Measurements from ENCODE around the gene ITGAD. TPM values are rescaled to one million over a fixed set of nuclear protein-coding genes. Genes with fewer than 3 reads are reported as not detected.

ITGAD gene
- polyA plus RNA-seq, 1 of the 3 experiments (the other 2 are of a cell fraction): not detected

DNA sequence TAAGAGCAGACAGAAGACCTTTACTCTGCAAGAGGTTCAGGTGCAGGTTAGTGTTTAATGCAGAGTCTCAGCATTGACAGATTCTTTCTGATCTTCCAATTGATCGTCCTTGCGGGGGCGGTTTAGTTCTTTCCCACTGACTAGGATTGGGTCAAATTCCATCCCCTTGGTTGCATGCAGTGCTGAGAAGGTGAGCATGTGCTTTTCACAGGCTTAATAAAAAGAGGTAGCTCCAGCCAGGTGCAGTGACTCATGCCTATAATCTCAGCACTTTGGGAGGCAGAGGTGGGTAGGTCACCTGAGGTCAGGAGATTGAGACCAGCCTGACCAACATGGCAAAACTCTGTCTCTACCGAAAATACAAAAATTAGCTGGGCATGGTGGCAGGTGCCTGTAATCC is 7.5 kb upstream of the ITGAD start (continued):
- TF ChIP-seq GABPA (IDR thresholded peaks at IDR 0.05; ENCODE audit: low read depth): no peak
- TF ChIP-seq ELF1 (IDR thresholded peaks at IDR 0.05): no peak
- TF ChIP-seq, protein P1, sequence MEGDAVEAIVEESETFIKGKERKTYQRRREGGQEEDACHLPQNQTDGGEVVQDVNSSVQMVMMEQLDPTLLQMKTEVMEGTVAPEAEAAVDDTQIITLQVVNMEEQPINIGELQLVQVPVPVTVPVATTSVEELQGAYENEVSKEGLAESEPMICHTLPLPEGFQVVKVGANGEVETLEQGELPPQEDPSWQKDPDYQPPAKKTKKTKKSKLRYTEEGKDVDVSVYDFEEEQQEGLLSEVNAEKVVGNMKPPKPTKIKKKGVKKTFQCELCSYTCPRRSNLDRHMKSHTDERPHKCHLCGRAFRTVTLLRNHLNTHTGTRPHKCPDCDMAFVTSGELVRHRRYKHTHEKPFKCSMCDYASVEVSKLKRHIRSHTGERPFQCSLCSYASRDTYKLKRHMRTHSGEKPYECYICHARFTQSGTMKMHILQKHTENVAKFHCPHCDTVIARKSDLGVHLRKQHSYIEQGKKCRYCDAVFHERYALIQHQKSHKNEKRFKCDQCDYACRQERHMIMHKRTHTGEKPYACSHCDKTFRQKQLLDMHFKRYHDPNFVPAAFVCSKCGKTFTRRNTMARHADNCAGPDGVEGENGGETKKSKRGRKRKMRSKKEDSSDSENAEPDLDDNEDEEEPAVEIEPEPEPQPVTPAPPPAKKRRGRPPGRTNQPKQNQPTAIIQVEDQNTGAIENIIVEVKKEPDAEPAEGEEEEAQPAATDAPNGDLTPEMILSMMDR (IDR thresholded peaks at IDR 0.05): no peak
- TF ChIP-seq SIN3A (IDR thresholded peaks at IDR 0.05; ENCODE audit: borderline replicate concordance, low read depth, low read length): no peak
- no peak for TF ChIP-seq EP300 (IDR thresholded peaks at IDR 0.05; ENCODE audit: borderline replicate concordance in 1 of 2, low read depth in 1 of 2, low read length in 1 of 2)
- TF ChIP-seq GATA2 (CRISPR knock-in tag; IDR thresholded peaks at IDR 0.05): no peak
- TF ChIP-seq FOSL2 (IDR thresholded peaks at IDR 0.05; ENCODE audit: borderline replicate concordance, low read depth): no peak

DNA sequence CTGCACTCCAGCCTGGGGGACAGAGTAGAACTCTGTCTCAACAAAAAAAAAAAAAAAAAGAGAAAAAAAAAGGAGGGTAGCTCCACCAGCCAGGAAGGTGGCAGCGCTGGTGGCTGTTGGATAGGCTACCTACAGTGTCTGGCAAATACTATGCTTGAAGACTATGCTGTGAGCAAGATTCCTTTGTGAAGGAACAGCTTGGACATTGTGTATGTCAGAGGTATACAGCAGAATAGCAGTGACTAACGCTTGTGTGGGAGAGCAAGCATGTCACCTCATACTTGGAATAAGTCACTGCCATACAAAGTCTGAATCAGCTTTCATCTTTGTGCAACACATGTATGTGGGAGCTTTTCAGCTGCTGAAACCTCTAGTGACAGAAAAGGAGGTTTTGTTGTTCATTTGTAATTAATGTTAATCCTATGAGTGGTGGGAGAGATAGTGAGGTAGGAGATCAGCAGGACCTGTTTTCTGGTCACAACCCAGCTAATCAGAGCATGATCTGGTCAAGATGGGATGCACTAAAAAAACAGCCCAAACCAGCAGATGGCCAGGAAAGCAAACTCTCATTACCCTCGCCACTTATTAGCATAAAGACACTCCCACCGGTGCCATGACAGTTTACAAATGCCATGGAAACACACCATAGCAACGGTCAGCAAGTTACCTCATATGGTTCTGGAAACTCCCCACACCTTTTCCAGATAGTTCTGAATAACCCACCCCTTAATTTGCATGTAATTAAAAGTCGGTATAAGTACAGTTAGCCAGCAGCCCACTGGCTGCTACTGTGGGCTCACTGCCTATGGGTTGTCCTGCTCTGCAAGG is 6.8 kb upstream of the ITGAD start:
- no peak overlapping the region for H3K9ac ChIP-seq
- POLR2A ChIA-PET: no interaction called here
- no peaks in the 10 kb centered on the region for H3K9me3 ChIP-seq
- no peaks in the 10 kb centered on the region for H3K4me1 ChIP-seq (ENCODE audit: control insufficient read depth in 1 of 2, insufficient read depth in 2 of 2, low read depth in 1 of 2, low read length in 1 of 2)
- 1% methylated on average over 6 of the region's 6 CpGs for WGBS (ENCODE audit: low lambda C conversion rate)
- H4K20me1 ChIP-seq (ENCODE audit: insufficient read depth): no peaks in the 10 kb centered on the region
- H3K36me3 ChIP-seq (replicated peaks in 1 of 2; ENCODE audit: control insufficient read depth in 1 of 2, insufficient read depth in 2 of 2, low read length in 1 of 2): no peaks in the 10 kb centered on the region
- H3F3A ChIP-seq (replicated peaks; ENCODE audit: insufficient read depth): peaks cover 7% of the 10 kb centered on the region
- H3K79me2 ChIP-seq (ENCODE audit: insufficient read depth): no peaks in the 10 kb centered on the region
- CTCF ChIA-PET: no interaction called here
- H3K9me2 ChIP-seq: no peaks in the 10 kb centered on the region
- no peak overlapping the region for H3K4me3 ChIP-seq (ENCODE audit: low read depth in 2 of 2, low read length in 1 of 2)
- no peak for DNase-seq
- H3K27me3 ChIP-seq (ENCODE audit: insufficient read depth): peaks cover 75% of the 10 kb centered on the region
- no peak overlapping the region for H3K27ac ChIP-seq (ENCODE audit: low read depth in 2 of 2, low read length in 1 of 2)
- H2AFZ ChIP-seq (ENCODE audit: low read depth): no peak overlapping the region
- H3K4me2 ChIP-seq: peak overlapping the region; percentile 13; the same call in 1 of the 2 replicates
- TF ChIP-seq YY1 (IDR thresholded peaks at IDR 0.05; ENCODE audit: low read depth) (no peak), CHD2 (IDR thresholded peaks at IDR 0.05; ENCODE audit: low read length, partially characterized antibody) (no peak), TEAD4 (IDR thresholded peaks at IDR 0.05; ENCODE audit: borderline replicate concordance, insufficient read depth) (no peak), NRF1 (IDR thresholded peaks at IDR 0.05; ENCODE audit: low read depth, low read length) (no peak), SMC3 (IDR thresholded peaks at IDR 0.05; ENCODE audit: low read depth, low read length) (no peak), EP300 (IDR thresholded peaks at IDR 0.05; ENCODE audit: borderline replicate concordance in 1 of 2, low read depth in 1 of 2, low read length in 1 of 2) (no peak), RFX5 (IDR thresholded peaks at IDR 0.05; ENCODE audit: low read length) (no peak), GABPA (IDR thresholded peaks at IDR 0.05; ENCODE audit: low read depth) (no peak), TCF12 (IDR thresholded peaks at IDR 0.05) (no peak), TAF1 (IDR thresholded peaks at IDR 0.05; ENCODE audit: borderline replicate concordance, low read depth, low read length) (no peak)
- TF ChIP-seq, protein P2, sequence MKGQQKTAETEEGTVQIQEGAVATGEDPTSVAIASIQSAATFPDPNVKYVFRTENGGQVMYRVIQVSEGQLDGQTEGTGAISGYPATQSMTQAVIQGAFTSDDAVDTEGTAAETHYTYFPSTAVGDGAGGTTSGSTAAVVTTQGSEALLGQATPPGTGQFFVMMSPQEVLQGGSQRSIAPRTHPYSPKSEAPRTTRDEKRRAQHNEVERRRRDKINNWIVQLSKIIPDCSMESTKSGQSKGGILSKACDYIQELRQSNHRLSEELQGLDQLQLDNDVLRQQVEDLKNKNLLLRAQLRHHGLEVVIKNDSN (IDR thresholded peaks at IDR 0.05; ENCODE audit: borderline replicate concordance, low read depth): no peak
- TF ChIP-seq, protein P3, sequence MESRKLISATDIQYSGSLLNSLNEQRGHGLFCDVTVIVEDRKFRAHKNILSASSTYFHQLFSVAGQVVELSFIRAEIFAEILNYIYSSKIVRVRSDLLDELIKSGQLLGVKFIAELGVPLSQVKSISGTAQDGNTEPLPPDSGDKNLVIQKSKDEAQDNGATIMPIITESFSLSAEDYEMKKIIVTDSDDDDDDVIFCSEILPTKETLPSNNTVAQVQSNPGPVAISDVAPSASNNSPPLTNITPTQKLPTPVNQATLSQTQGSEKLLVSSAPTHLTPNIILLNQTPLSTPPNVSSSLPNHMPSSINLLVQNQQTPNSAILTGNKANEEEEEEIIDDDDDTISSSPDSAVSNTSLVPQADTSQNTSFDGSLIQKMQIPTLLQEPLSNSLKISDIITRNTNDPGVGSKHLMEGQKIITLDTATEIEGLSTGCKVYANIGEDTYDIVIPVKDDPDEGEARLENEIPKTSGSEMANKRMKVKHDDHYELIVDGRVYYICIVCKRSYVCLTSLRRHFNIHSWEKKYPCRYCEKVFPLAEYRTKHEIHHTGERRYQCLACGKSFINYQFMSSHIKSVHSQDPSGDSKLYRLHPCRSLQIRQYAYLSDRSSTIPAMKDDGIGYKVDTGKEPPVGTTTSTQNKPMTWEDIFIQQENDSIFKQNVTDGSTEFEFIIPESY (IDR thresholded peaks at IDR 0.05; ENCODE audit: borderline replicate concordance, low read depth): no peak
- TF ChIP-seq, protein P4, sequence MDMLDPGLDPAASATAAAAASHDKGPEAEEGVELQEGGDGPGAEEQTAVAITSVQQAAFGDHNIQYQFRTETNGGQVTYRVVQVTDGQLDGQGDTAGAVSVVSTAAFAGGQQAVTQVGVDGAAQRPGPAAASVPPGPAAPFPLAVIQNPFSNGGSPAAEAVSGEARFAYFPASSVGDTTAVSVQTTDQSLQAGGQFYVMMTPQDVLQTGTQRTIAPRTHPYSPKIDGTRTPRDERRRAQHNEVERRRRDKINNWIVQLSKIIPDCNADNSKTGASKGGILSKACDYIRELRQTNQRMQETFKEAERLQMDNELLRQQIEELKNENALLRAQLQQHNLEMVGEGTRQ (IDR thresholded peaks at IDR 0.05; ENCODE audit: borderline replicate concordance, low read depth, low read length): no peak
- TF ChIP-seq, protein P1 (IDR thresholded peaks at IDR 0.05): no peak

All from SK-N-SH (cell line).